ENCODE results near the gene TBK1.

- TF ChIP-seq EZH2 (optimal IDR thresholded peaks at IDR 0.05; ENCODE audit: low read depth, low read length) (no peak), EZH2phosphoT487 (IDR thresholded peaks at IDR 0.05; ENCODE audit: low read length) (no peak)
These were observed 20.1 kb upstream of the TBK1 start for GRCh38 chr12:64431791-64432190.
